Peyer's patch (tissue), 4 donors: ENCODE measurements around the gene FOCAD.

Experiments
- CTCF ChIP-seq, 6 experiments: fragments of 450-650 bp in 4 of 6; fragments of 200-600 bp in 2 of 6; sonication (generic) in 1 of 6; IDR thresholded peaks; one replicate each; pipeline ENCODE4 v1.5.1; 2017 to 2019; ENCODE audit warnings: antibody characterized with exemption in 6 of 6, mild to moderate bottlenecking in 3 of 6, moderate library complexity in 1 of 6
- POLR2A ChIP-seq, 2 donors: fragments of 450-650 bp; IDR thresholded peaks; one replicate each; pipeline ENCODE4 v1.5.1; 2017; ENCODE audit warnings: antibody characterized with exemption in 2 of 2, mild to moderate bottlenecking in 2 of 2, moderate library complexity in 2 of 2

GRCh38 chr9:20744036-20744630, 60.1 kb downstream of the FOCAD start:
- TF ChIP-seq CTCF (IDR thresholded peaks at IDR 0.05) (no peak), POLR2A (IDR thresholded peaks at IDR 0.05) (no peak)
